LHCN-M2 (cell line): ENCODE data around the gene EXOC7. TPM values are rescaled to one million over a fixed set of nuclear protein-coding genes. Genes with fewer than 3 reads are reported as not detected.
"Not testable (repeated sequence)": the region's sequence is repeated elsewhere in the genome, so short reads cannot be mapped to it uniquely, and the experiment has no call there.

Experiments
- DNase-seq: peaks from one replicate; pipeline ENCODE4 v3.0.0-alpha.2; 2012; ENCODE audit warnings: low read depth
- total RNA-seq: library from RNA; depleted of rRNA; stranded (reverse); fragments of >200 nt; gene quantifications from 2 replicates; pipeline ENCODE4 v1.2.3, GENCODE V29; 2014

The EXOC7 gene
- total RNA-seq, 1 experiment from 2014 or later = 83.5 TPM

DNA sequence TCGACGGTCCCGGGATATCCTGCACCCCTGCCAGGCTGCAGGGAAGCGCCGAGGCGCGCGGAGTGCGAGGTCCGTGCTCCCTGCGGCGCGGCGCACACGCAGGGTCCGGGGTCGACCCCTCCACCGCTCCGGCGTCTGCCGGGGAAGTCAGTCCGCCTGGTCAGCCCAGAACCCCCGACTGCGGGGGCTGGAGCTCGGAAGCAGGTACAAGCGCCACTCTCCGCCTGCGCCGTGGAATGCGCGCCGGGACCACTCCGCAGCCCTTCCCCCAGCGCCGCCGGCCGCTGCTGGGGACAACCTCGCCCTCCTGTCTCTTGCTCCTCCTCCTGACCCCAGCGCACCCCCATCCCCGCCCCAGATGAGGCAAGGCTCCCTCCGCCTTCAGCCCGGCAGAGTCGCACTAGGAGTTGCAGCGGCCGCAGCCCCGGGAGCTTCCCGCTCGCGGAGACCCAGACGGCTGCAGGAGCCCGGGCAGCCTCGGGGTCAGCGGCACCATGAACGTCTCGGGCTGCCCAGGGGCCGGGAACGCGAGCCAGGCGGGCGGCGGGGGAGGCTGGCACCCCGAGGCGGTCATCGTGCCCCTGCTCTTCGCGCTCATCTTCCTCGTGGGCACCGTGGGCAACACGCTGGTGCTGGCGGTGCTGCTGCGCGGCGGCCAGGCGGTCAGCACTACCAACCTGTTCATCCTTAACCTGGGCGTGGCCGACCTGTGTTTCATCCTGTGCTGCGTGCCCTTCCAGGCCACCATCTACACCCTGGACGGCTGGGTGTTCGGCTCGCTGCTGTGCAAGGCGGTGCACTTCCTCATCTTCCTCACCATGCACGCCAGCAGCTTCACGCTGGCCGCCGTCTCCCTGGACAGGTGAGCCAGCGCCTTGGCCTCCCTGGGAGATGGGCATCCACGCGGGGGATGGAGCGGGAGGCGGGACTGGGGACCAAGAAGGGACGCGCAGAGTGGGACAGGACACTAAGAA, 28.9 kb downstream of the EXOC7 start, which contains the start of gene GALR2:
GALR2 (plus strand) TSS at position 392 of the 974 bp plus-strand sequence; CDS start at position 495, 103 bp downstream.
- DNase-seq = no peak

DNA sequence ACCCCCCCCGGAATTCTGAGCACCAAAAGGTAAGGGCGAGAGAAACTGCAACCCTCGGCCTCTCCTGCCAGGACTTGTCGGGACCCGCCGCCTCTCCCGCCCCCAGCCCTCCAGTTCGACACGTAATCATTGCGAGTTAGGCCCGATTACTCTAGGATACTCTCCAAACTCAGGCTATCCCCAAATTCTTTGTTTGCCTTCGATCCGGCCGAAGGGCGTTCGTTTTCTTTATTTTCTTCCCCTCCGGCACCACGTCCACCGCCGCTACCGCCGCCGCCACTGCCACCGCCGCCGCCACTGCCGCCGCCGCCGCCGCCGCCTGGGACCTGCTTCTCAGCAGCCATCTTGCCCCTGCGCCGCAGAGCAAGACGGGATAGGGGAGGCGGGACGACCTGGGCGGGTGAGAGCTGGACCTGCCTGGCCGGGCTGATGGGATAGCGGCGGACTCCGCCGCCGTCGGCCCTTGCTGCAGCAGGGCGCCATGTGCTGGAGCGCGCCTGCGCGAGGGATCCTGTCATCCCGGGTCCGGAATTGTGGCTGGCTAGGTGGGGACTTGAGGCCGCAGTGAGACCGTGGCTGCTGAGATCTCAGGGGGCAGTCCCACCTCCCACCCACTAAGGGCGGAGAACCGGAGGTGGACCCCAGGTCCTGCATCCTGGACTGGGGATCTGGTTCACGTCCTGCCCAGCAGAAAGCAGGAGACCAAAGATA, 31.3 kb downstream of the EXOC7 start, which contains the start of gene SRP68:
SRP68 (minus strand) TSS at position 370 of the 711 bp plus-strand sequence; CDS start at position 344, 26 bp downstream.
- DNase-seq = peak; percentile 87

DNA sequence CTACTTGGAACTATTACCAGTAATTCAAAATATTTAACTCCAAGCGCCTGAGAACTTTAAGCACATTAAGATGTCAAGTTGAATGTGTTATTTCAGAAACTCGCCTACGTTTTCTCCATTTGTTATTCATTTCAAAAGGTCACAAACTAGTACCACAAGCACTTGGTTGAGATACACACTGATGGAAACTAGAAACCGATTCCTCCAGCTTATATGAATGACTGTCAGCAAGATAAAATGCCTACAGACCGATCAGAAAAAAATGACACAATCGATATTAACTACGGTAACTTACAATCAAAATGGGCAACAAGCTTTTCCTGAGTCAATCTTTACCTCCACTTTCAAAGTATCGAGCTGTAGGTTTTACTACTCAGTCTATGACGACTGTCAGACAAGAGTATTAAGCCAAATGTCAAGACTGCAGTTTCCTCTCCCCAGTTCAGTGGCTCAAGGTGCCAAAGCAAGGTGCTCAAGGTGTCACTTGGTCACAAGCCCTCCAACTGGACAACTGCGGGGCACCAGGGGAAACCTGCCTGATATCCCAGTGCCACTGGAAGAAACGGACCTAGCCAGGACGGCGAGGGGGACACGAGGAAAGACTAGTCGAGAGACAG, 31.9 kb downstream of the EXOC7 start:
- no peak for DNase-seq

DNA sequence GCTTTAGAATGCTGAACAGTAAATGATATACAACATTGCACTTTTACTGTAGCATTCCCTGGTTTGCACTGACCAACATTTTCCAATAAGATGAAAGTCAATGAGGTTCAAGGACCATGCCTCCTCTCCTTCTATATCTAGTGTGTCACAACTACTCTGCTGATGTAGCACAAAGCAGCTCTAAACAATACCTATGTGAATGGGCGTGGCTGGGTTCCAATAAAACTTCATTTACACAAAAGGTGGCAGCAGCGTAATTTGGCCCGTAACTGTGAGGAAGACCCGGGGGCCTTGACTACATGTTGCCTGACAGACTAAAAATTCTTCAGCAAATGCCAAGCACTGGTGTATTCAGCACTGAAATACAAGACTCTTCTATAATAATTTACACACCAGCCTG, 37.8 kb downstream of the EXOC7 start:
- DNase-seq = no peak

DNA sequence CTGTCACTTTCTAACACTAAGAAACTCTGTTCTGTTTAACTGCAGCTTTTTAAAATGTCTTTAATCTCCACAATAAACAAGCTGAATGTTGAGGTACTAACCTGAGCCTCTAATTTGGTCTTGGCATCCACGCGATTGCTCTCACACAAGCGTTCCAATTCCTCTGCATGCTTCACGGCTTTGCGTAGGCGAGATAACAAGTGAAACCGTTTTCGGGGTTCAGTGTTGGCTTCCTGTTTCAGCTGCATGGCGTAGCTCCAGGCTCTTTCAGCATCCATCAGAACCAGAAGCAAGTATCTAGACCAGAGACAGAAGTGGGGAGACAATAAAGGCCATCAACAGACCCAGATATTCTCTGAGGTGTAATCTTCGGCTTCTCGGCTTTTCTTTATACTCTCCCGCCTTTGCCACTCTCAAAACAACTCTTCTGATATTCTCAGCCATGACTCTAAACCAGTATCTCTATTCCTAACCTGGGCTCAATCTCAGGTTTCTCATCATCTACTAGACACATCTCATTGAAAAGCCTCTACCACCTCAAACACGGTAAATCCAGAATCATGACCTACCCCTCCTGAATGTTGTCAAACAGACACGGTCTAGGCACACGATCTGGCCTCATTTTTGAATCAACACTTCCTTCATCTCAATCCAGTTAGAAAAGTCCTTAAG, 39.6 kb downstream of the EXOC7 start:
- no peak for DNase-seq

DNA sequence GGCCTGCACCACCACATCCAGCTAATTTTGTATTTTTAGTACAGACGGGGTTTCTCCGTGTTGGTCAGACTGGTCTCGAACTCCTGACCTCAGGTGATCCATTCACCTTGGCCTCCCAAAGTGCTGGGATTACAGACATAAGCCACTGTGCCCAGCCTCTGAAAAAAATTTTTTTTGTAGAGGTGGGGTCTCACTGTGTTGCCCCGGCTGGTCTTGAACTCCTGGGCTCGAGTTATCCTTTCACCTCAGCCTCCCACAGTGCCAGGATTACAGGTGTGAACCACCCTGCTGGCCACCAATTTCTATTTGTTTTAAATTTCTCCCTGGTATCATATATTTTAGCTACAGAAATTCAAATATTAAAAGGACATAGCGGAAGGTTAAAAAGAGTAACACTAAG, 45.3 kb downstream of the EXOC7 start:
- not testable (repeated sequence) for DNase-seq

DNA sequence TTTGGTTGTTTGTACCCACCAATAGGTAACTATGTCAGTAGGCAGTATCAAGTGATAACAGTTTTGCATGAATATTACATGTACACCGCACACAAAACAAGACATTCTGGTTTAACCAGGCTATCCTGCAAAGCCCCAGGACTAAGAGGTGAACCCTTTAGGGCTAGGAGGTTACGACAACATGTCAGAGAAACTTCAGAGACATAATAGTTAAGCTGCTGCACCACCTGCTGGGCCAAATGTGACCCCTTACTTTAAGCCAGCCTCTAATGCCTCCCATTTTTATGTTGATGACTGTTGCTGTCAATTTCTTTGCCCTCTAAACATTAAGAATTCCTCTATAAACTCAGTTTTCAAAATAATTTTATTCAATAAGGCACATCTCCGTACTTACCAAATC, 46.7 kb downstream of the EXOC7 start:
- DNase-seq = no peak

DNA sequence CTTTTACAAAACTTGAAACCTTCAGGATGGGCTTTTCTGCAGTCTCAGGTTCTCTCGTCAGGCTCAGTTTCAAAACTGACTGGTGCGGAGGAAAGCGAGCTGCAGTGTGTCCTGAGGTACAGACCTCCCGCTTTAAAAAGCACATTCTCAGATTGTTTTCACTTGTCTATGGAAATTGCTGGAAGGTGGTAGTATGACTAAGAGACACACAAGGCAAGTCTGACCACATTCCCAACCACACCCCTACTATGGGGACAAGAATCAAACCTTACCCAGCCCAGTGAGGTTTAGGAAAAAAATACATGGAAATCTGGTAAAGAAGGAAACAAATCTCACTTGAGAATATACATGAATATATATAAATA, 49.5 kb downstream of the EXOC7 start:
- DNase-seq = peak; percentile 67

DNA sequence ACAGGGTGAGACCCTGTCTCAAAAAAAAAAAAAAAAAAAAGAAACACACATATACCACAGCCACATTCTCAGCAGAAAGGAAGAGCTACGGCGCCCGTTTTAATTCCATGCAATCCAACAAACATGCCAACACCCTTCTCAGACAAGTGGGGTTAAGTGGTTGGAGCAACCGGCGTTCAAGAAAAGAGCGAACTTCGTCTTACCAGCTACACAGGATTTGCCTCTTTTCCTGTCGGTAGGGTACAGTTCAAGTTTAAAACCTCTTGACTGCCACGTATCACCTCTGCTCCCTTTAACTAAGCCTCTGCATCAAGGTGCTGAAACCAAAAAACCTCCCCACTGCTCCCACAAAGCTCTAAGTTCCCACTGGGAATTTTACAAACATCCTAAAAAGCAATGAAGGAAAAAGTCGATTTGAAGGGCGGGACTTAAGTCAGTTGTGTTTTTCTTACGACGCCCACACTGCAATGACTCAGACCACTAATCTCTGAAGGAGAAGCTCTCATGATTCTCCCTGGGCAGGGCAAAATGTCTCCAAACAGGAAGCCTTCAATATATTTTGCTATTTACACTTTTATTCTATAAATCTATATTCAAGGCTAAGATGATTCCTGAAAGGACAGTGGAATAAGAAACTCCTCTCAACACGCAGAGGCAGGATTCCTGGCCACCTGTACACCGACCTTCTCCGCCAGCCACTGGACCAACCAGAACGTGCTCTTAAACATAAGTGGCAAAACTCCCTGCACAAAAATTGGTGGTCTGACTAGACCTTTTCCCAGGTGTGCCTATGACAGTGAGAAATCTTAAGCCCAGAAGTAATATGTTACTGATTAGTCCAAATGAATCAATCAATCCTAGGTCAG, 50.1 kb downstream of the EXOC7 start:
- DNase-seq = peak; percentile 71

DNA sequence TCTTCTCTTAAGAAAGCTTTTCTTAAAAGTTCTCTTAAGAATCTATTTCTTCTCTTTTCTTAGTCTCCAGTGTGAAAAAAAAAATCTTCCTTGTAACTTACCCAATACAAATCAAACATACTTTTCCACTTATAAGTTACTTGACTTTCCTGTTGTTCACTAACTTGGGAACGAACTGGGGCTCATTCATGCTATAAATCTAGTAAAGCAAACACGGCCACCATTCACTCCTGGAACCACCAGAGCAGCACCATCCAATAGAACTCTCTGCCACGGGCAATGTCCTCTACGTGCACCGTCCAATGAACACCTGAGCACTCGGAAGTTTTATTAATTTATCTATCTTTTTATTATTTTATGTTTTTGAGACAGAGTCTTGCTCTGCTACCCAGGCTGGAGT, 52.0 kb downstream of the EXOC7 start:
- no peak for DNase-seq

DNA sequence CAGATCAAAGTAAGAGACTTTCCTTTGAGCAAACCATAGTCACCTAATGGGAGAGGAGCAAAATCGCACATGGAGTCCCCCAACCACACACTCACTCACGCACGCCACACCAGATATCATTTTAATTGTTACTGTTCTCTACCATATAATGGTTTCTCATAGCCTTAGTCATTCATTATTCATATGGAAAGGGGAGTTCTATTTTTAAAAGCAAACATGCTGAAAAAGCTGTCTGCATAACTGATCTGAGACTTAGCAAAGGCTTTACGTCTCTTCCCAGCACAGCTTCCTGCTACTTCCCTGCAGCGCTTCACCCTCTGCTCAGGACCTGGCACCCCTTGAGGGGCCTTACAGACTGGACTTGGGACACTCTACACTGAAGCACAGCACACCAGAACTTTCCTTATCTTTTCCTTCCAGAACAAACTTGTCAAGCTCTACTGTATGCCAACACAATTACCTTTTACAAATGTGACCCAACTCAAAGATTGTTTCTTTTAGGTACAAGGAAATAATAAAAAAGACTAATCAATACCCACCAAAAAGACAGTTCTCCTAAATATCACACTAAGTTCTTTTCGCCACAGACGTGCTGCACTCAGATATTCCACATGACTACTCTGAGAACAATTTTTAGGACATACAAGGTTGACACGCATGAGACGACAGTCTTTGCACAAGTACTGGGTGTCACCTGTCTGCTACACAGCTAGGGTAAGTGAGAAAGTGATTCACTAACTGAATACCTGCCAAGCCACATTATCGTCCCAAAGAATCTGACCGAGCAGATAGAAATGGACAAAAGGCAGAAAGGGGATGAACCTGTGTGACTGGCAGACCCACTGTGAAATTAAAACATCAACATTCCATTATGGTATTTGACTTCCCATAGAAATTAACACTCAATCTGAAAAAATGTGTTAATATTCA, 52.8 kb downstream of the EXOC7 start:
- peak; percentile 39 for DNase-seq

DNA sequence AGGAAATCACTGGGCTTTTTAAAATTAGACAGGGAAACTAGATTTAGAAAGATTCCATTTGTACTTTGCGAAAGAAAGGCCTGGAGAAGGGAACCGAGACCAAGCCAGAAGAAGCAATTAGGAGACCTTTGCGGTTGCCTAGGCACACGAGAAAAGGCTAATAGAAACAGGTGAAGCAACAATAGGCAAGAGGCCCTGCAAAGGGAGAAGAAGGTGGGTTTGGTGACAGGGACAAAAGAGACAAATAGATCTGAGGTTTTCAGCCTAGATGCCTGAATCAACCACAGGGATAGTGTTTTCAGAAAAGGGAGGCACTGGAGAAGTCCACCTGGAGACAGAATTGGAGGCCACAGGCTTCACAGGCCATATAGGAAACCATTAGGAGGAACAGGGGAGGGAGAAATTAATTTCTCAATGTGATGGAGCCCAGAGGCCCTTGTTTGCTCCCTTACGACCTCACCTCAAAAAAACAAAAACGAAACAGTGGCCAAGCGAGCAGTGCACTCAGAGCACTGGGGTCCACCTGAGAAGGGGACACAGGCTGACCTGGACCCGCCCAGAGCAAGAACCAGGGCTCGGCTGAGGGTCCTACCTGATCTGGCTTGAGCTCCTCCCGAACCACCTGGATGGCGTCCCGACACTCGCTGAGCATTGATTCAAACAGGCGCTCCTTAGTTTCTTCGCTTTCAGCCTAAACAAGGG, 53.6 kb downstream of the EXOC7 start:
- no peak for DNase-seq

DNA sequence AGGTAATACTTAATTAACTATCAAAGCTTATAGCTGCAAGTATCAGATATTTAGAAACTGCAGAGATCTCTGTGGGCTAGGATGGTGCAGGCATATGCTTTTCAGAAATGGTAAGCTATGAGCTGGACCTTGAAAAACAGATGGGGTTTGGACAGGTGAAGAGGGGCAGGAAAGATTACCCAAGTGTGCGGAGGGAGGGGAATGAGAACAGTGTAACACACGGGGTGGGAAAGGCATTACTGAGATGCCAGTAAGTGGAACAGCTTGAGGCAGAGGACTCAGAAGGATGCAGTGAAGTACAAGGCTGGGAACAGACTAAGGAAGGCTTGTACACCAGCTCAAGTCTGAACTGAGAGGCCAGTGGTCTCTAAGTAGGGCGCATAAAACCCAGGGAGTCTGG, 54.3 kb downstream of the EXOC7 start:
- DNase-seq = peak; percentile 21

DNA sequence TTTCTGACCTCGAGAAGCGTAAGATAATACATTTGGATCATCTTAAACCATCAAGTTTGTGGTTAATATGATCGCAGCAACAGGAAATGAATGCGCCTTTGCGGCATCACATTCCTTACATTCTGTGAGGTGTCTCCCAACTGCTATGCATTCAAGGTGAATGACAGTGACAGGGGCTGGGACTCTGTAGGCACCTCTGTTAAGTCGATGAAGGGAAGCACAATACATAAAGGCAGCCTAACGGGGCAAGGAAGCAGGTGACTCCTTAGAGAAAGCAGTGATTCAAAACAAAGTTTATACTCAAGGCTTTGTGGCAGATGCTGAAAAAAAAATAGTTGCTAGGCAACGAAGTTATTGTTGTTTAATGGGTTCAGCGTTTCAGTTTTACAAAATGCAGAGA, 54.9 kb downstream of the EXOC7 start:
- DNase-seq = peak; percentile 92

DNA sequence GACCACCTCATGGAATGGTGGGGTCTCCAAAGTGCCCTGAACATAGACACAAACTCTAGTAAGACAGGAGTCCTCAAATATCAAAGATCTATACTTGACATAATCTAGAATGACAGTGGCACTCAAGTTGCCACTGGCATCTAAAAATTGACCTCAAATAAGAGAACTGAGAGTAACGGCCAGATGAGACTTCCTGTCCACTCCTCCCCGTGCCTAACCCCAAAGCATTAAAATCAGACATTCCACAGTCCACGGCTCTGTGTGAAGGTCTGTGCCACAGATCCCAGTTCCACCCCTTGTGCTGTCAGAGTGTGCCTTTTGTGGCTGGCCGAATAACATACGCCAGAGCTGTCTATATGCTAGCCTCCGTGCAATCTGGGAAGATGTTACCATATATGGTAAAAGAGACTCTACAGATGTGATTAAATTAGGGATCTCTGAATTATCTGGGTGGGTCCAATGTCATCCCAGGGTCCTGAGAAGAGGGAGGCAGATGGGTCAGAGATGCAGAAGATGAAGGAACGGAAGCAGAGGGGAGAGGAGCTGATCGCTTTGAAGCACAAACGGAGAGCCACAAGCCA, 55.5 kb downstream of the EXOC7 start:
- no peak for DNase-seq

DNA sequence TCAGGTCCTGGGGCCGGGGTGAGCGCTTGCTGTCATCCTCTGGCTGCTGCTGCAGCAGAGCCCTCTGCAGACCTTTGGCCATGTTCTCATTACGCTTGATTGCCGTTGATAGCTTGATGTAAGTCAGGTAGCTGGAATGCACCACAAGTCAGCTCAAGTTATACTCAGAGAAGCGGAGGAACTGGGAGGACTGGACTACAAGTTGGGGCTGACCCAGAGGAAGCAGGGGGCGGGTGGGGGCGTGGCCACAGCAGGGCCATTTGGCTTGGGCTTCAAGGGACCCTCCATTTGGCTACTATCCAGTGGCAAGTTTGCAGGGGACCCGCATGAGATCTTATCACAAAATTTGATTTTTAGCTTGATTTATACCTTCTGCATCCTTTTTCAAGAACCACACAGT, 57.5 kb downstream of the EXOC7 start:
- DNase-seq = no peak

DNA sequence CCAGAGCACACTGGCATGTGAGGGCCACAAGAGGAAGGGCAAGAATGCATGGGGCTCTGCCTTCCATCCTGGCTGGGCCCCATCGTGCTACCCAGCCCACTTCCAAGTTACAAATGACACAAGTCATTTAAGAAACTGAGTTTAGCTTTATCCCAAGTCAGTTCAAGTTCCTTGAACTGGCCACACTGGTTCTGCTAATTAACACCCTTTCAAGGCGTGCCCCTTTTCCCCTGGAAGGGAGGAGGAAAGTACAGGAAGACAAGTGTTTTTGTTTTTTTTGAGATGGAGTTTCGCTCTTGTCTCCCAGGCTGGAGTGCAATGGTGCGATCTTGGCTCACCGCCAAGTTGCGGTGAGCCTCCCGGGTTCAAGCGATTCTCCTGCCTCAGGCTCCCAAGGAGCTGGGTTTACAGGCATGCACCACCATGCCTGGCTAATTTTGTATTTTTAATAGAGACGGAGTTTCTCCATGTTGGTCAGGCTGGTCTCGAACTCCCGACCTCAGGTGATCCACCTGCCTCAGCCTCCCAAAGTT, 59.0 kb downstream of the EXOC7 start:
- DNase-seq = not testable (repeated sequence)

DNA sequence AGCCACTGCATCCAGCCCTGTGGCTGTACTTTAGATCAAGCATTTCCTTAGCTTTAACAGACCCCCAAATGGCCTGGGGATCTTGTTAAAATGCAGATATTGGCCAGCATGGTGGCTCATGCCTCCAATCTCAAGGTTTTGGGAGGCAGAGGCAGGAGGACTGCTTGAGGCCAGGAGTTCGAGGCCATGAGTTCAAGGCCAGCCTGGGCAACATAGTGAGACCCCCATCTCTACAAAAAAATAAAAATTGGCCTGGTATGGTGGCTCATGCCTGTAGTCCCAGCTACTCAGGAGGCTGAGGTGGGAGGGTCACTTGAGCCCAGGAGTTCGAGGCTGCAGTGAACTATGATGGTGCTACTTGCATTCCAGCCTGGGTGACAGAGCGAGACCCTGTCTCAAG, 60.7 kb downstream of the EXOC7 start:
- DNase-seq = not testable (repeated sequence)
